ENCODE results near the gene CREBBP. TPM values are rescaled to one million over a fixed set of nuclear protein-coding genes. Genes with fewer than 3 reads are reported as not detected.

CREBBP gene
- total and polyA plus RNA-seq, 2 donors (not counting 1 experiment from before 2014, with no cell fraction given): 6.1 to 22.6 TPM

GRCh38 chr16:3922241-3922640 lies 41.7 kb upstream of the CREBBP start:
- no peaks in the 10 kb centered on the region for H3K79me2 ChIP-seq (ENCODE audit: control insufficient read depth, insufficient read depth, low read length)
- no peaks in the 10 kb centered on the region for H4K20me1 ChIP-seq (ENCODE audit: control insufficient read depth, extremely low read depth, insufficient read depth, low read length)
- no peaks in the 10 kb centered on the region for H3K4me1 ChIP-seq (ENCODE audit: control insufficient read depth, extremely low read depth, insufficient read depth, low read length)
- TF ChIP-seq CTCF (conservative IDR thresholded peaks at IDR 0.05 in 1 of 2, IDR thresholded peaks at IDR 0.05 in 1 of 2; ENCODE audit: low read depth in 1 of 2, low read length in 2 of 2): no peak
- no peak for TF ChIP-seq EZH2 (IDR thresholded peaks at IDR 0.05; ENCODE audit: low read length, missing control alignments)
- H2AFZ ChIP-seq (ENCODE audit: low read length): no peak overlapping the region
- no peaks in the 10 kb centered on the region for H3K9me3 ChIP-seq (ENCODE audit: control insufficient read depth, insufficient read depth, low read depth, low read length)
- H3K4me3 ChIP-seq (replicated peaks in 1 of 4; ENCODE audit: control extremely low read depth in 1 of 4, insufficient read depth in 1 of 4, low read depth in 3 of 4, low read length in 4 of 4): no peak overlapping the region
- H3K9ac ChIP-seq (ENCODE audit: insufficient read depth, low read length): no peak overlapping the region
- H3K4me2 ChIP-seq (ENCODE audit: extremely low read depth, insufficient read depth, low read length): no peak overlapping the region
- no peak for DNase-seq (ENCODE audit: low read depth in 2 of 2)
- H3K36me3 ChIP-seq (ENCODE audit: control insufficient read depth, insufficient read depth, low read length): no peaks in the 10 kb centered on the region
- H3K27ac ChIP-seq (ENCODE audit: insufficient read depth, low read length): no peak overlapping the region
- no peaks in the 10 kb centered on the region for H3K27me3 ChIP-seq (ENCODE audit: control insufficient read depth, insufficient read depth, low read length)

- Histone ChIP-seq H3K4me1 (ENCODE audit: control insufficient read depth, extremely low read depth, insufficient read depth, low read length) (no peaks in the 10 kb centered on the region), H2AFZ (ENCODE audit: low read length) (no peak overlapping the region), H3K4me2 (ENCODE audit: extremely low read depth, insufficient read depth, low read length) (no peak overlapping the region), H3K27ac (ENCODE audit: insufficient read depth, low read length) (no peak overlapping the region), H3K9ac (ENCODE audit: insufficient read depth, low read length) (no peak overlapping the region), H3K27me3 (ENCODE audit: control insufficient read depth, insufficient read depth, low read length) (no peaks in the 10 kb centered on the region), H3K4me3 (replicated peaks in 1 of 4; ENCODE audit: control extremely low read depth in 1 of 4, insufficient read depth in 1 of 4, low read depth in 3 of 4, low read length in 4 of 4) (no peak overlapping the region), H3K36me3 (ENCODE audit: control insufficient read depth, insufficient read depth, low read length) (no peaks in the 10 kb centered on the region), H3K79me2 (ENCODE audit: control insufficient read depth, insufficient read depth, low read length) (no peaks in the 10 kb centered on the region), H3K9me3 (ENCODE audit: control insufficient read depth, insufficient read depth, low read depth, low read length) (no peaks in the 10 kb centered on the region), H4K20me1 (ENCODE audit: control insufficient read depth, extremely low read depth, insufficient read depth, low read length) (no peaks in the 10 kb centered on the region)
- DNase-seq (ENCODE audit: low read depth in 2 of 2): no peak
- TF ChIP-seq EZH2 (IDR thresholded peaks at IDR 0.05; ENCODE audit: low read length, missing control alignments) (no peak), CTCF (conservative IDR thresholded peaks at IDR 0.05 in 1 of 2, IDR thresholded peaks at IDR 0.05 in 1 of 2; ENCODE audit: low read depth in 1 of 2, low read length in 2 of 2) (no peak)
These were observed 39.7 kb upstream of the CREBBP start for GRCh38 chr16:3920206-3920605.

GRCh38 chr16:3919413-3919812 lies 38.9 kb upstream of the CREBBP start:
- Histone ChIP-seq H3K79me2 (ENCODE audit: control insufficient read depth, insufficient read depth, low read length) (no peaks in the 10 kb centered on the region), H3K36me3 (ENCODE audit: control insufficient read depth, insufficient read depth, low read length) (no peaks in the 10 kb centered on the region), H4K20me1 (ENCODE audit: control insufficient read depth, extremely low read depth, insufficient read depth, low read length) (no peaks in the 10 kb centered on the region), H3K4me3 (replicated peaks in 1 of 4; ENCODE audit: control extremely low read depth in 1 of 4, insufficient read depth in 1 of 4, low read depth in 3 of 4, low read length in 4 of 4) (no peak overlapping the region), H3K27ac (ENCODE audit: insufficient read depth, low read length) (no peak overlapping the region), H3K27me3 (ENCODE audit: control insufficient read depth, insufficient read depth, low read length) (peaks cover 3% of the 10 kb centered on the region), H3K9me3 (ENCODE audit: control insufficient read depth, insufficient read depth, low read depth, low read length) (no peaks in the 10 kb centered on the region), H3K4me1 (ENCODE audit: control insufficient read depth, extremely low read depth, insufficient read depth, low read length) (no peaks in the 10 kb centered on the region), H3K4me2 (ENCODE audit: extremely low read depth, insufficient read depth, low read length) (no peak overlapping the region), H2AFZ (ENCODE audit: low read length) (no peak overlapping the region), H3K9ac (ENCODE audit: insufficient read depth, low read length) (no peak overlapping the region)
- DNase-seq (ENCODE audit: low read depth in 2 of 2): no peak
- TF ChIP-seq EZH2 (IDR thresholded peaks at IDR 0.05; ENCODE audit: low read length, missing control alignments): no peak
